Germinal center (tissue), 1 donor: ENCODE measurements around the gene DNPH1.

Experiments
- DNase-seq: peaks from one replicate; pipeline ENCODE4 v3.0.0; 2012; ENCODE audit warnings: mixed read lengths, low spot score

Gene DNPH1

GRCh38 chr6:43215066-43215465 is 14.2 kb downstream of the DNPH1 start:
- DNase-seq: no peak

GRCh38 chr6:43213431-43213830 is 15.8 kb downstream of the DNPH1 start:
- no peak for DNase-seq

GRCh38 chr6:43211955-43212354 is 17.3 kb downstream of the DNPH1 start:
- DNase-seq: no peak

GRCh38 chr6:43207286-43207685 is 22.0 kb downstream of the DNPH1 start:
- no peak for DNase-seq

DNA sequence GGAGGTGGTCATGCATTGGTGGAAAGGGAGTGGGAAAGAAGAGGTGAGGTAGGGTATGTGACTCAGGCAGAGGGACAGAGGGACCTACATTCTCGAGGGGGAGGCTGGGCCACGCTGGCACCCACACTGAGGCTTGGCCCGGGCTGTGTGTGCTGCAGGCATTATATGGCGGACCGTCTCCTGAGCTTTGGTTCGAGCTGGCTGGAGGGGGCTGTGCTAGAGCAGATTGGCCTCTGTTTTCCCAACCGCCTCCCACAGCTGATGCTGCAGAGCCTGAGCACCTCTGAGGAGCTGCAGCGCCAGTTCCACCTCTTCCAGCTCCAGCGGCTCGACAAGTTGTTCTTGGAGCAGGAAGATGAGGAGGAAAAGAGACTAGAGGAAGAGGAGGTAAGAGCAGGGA is 23.4 kb downstream of the DNPH1 start:
- DNase-seq: no peak

DNA sequence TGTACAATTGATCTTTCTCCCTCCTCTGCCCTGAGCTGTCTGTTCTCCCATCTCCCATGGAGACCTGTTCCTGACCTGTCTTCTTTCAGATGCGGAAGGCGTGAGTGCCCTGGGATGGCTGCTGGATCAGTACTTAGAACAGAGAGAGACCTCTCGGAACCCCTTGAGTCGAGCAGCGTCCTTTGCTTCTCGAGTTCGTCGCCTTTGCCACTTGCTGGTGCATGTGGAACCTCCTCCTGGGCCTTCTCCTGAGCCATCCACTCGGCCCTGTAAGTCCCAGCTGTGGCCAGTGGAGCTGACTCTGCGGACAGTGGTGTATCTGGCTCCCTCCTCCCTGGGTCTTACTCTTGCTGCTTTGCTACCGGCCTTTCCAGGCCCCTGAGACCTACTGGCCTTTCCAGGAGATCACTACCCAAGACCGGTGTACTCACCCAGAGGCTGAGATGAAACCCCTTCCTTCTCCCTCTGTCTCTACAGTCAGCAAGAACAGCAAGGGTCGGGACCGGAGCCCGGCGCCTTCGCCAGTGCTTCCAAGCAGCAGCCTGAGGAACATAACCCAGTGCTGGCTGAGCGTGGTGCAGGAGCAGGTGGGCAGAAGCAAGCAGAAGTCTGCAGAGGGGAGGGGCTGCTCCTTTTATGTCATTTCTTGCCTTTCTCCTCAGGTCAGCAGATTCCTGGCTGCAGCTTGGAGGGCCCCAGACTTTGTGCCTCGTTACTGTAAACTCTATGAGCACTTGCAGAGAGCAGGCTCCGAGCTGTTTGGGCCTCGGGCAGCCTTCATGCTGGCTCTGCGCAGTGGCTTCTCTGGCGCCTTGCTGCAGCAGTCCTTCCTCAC is 24.8 kb downstream of the DNPH1 start:
- DNase-seq: no peak

DNA sequence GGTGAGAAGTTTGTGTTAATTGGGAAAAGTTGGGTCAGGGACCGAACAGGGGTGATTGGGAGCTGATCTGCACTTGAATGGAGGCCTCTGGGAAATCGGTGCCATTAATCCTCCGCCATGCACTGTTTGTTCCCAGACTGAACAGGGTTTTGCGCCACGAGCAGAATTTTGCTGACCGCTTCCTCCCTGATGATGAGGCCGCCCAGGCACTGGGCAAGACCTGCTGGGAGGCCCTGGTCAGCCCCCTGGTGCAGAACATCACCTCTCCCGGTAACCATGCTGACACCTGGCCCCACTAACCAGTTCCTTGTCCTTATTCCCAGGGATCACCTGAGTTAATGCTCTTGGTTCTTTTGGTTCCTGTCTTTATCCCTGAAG is 25.6 kb downstream of the DNPH1 start:
- DNase-seq: no peak

GRCh38 chr6:43203029-43203717 is 26.1 kb downstream of the DNPH1 start:
- DNase-seq: no peak

DNA sequence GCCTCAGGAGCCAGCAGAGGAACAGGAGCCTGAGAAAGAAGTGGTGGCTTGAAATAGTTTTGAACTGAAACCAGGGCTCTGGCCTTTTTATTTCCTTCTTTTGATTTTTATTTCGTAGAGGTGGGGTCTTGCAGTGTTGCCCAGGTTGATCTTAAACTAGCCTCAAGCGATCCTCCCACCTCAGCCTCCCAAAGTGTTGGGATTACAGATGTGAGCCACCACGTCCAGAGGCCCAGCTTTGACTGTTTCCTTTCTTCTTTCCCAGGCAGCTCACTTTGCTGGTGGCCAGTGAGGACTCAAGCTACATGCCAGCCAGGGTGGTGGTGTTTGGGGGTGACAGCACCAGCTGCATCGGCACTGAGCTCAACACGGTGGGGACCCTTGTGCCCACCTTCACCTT is 26.8 kb downstream of the DNPH1 start:
- no peak for DNase-seq

- DNase-seq: no peak
These were observed 28.7 kb downstream of the DNPH1 start for GRCh38 chr6:43200541-43200940.

DNA sequence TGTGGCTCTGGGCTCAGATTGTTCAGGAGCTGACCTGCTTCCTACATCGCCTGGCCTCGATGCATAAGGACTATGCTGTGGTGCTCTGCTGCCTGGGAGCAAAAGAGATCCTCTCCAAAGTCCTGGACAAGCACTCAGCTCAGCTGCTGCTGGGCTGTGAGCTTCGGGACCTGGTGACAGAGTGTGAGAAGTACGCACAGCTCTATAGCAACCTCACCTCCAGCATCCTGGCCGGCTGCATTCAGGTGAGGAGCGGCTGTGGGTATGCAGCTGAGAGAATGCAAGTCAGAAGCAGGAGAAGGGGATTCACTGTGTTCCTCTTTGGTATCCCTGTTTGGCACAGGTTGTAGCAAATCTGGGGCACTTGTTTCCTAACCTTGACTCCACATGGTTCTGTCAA is 29.4 kb downstream of the DNPH1 start:
- DNase-seq: no peak

DNA sequence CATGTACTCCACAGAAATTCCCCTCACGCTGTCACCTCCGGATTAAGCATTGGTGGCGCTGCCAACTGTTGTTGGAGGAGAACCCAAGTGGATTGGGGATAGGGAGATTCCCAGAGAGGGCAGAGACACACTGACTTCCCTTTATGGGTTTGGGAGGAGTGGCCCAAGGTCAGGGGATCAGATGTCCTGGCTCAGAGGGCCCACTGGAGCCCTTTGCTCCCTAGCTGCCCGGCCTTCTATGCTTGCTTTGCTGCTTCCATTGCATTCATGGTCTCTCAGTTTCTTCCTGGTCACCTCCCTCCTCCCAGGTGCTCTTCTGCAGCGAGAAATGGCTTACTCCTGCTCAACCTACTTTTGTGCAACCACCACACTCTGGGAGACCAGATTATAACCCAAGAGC is 32.9 kb downstream of the DNPH1 start:
- DNase-seq: no peak

GRCh38 chr6:43193929-43194328 is 35.4 kb downstream of the DNPH1 start:
- no peak for DNase-seq

DNA sequence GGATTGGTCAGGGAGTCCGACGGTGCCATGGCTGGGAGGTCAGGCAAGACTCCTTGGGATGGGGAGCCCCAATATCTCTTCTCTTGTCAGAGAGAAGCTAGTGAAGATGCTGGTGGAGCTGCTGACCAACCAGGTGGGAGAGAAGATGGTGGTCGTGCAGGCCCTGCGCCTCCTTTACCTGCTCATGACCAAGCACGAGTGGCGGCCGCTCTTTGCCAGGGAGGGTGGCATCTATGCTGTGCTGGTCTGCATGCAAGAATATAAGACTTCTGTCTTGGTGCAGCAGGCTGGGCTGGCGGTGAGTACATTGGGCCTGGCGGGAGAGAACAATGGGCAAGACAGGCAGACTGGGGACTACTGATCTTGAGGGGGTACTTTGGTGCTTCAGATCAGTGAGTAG is 36.4 kb downstream of the DNPH1 start:
- no peak for DNase-seq

DNA sequence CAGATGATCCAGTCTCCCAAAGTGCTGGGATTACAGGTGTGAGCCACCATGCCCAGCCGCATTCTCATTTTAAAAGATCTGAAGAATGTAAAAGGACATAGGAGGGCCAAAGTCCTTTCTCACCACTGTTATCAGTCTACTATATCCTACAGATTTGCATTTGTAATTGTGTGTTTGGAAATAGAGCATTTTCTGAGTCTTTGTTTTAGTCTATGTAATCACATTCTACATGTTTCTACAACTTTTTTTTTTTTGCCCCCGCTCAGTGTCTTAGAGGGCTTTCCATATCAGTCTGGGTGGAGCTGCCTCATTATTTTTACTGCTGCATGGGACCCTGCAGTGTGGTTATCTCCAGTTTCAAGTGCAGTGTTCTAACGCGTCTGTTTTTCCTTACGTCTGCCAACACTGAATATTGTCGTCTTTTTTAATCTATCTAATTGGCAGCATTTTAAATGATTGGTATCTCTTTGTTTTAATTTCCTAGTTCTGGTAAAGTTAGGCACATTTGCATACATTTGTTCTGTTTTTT is 39.4 kb downstream of the DNPH1 start:
- no peak for DNase-seq

GRCh38 chr6:43188426-43188825 is 40.9 kb downstream of the DNPH1 start:
- DNase-seq: no peak

GRCh38 chr6:43187821-43188220 is 41.5 kb downstream of the DNPH1 start:
- no peak for DNase-seq

GRCh38 chr6:43186706-43187105 is 42.6 kb downstream of the DNPH1 start:
- no peak for DNase-seq

- no peak for DNase-seq
These were observed 43.3 kb downstream of the DNPH1 start for GRCh38 chr6:43186019-43186418.

- DNase-seq: no peak
These were observed 43.8 kb downstream of the DNPH1 start for GRCh38 chr6:43185391-43185985.

DNA sequence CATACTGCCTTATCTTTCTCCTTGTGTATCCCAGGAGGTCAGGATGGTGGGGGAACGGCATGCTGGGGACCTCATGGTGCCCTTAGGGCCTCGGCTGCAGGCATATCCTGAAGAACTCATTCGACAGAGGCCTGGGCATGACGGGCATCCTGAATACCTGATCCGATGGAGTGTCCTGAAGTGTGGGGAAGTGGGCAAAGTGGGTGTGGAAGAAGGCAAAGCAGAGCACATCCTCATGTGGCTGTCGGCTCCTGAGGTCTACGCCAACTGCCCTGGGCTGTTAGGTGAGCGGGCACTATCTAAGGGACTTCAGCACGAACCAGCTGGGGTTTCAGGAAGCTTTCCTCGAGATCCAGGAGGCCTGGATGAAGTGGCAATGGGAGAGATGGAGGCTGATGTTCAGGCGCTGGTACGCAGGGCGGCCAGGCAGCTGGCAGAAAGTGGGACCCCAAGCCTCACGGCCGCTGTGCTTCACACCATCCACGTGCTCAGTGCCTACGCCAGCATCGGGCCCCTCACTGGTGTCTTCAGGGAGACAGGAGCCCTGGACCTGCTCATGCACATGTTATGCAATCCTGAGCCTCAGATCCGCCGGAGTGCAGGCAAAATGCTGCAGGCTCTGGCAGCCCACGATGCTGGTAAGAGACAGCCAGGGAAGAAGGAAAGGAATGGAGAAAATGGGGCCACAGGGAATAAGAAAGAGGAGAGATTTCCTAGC is 44.9 kb downstream of the DNPH1 start:
- DNase-seq: no peak

- DNase-seq: no peak
These were observed 45.8 kb downstream of the DNPH1 start for GRCh38 chr6:43183441-43183840.
